ENCODE measurements around the gene FAM193A.

FAM193A gene

GRCh38 chr4:2492970-2493369 lies 43.5 kb upstream of the FAM193A start:
- no peak for TF ChIP-seq CTCF (IDR thresholded peaks at IDR 0.05; ENCODE audit: insufficient read depth, missing control alignments)
- no peak for DNase-seq (ENCODE audit: insufficient read length, low spot score)
- no peak for FAIRE-seq

- TF ChIP-seq CTCF (IDR thresholded peaks at IDR 0.05; ENCODE audit: insufficient read depth, missing control alignments): no peak
- no peak for DNase-seq (ENCODE audit: insufficient read length, low spot score)
- FAIRE-seq: no peak
Observed at GRCh38 chr4:2494992-2495391, 41.5 kb upstream of the FAM193A start.

- no peak for FAIRE-seq
- TF ChIP-seq CTCF (IDR thresholded peaks at IDR 0.05; ENCODE audit: insufficient read depth, missing control alignments): no peak
- DNase-seq (ENCODE audit: insufficient read length, low spot score): no peak
Observed at GRCh38 chr4:2497324-2497723, 39.1 kb upstream of the FAM193A start.

GRCh38 chr4:2497931-2498330 lies 38.5 kb upstream of the FAM193A start:
- no peak for FAIRE-seq
- no peak for TF ChIP-seq CTCF (IDR thresholded peaks at IDR 0.05; ENCODE audit: insufficient read depth, missing control alignments)
- DNase-seq (ENCODE audit: insufficient read length, low spot score): no peak

GRCh38 chr4:2500547-2500946 lies 35.9 kb upstream of the FAM193A start:
- FAIRE-seq: no peak
- TF ChIP-seq CTCF (IDR thresholded peaks at IDR 0.05; ENCODE audit: insufficient read depth, missing control alignments): no peak
- DNase-seq (ENCODE audit: insufficient read length, low spot score): no peak

GRCh38 chr4:2501034-2501594 lies 35.3 kb upstream of the FAM193A start:
- no peak for DNase-seq (ENCODE audit: insufficient read length, low spot score)
- TF ChIP-seq CTCF (IDR thresholded peaks at IDR 0.05; ENCODE audit: insufficient read depth, missing control alignments): no peak
- no peak for FAIRE-seq

- TF ChIP-seq CTCF (IDR thresholded peaks at IDR 0.05; ENCODE audit: insufficient read depth, missing control alignments): no peak
- FAIRE-seq (no peak), DNase-seq (ENCODE audit: insufficient read length, low spot score) (no peak)
Observed at GRCh38 chr4:2503809-2504208, 32.6 kb upstream of the FAM193A start.

Measured in D721Med (cell line).